ENCODE measurements around the gene DNAAF5. TPM values are rescaled to one million over a fixed set of nuclear protein-coding genes. Genes with fewer than 3 reads are reported as not detected.

Gene DNAAF5
- total RNA-seq, 2 donors from 2014 or later: 31.0 to 54.9 TPM

- Histone ChIP-seq H3K36me3 (no peaks in the 10 kb centered on the region), H3K4me3 (no peak overlapping the region), H3K27ac (no peak overlapping the region), H3K9me3 (no peaks in the 10 kb centered on the region), H3K9ac (ENCODE audit: low read depth in 2 of 2, low read length in 2 of 2) (peak overlapping the region in 1 of 2 donors; percentile 35), H3K4me1 (peaks cover 15% of the 10 kb centered on the region), H3K27me3 (no peaks in the 10 kb centered on the region)
- TF ChIP-seq, protein P1, sequence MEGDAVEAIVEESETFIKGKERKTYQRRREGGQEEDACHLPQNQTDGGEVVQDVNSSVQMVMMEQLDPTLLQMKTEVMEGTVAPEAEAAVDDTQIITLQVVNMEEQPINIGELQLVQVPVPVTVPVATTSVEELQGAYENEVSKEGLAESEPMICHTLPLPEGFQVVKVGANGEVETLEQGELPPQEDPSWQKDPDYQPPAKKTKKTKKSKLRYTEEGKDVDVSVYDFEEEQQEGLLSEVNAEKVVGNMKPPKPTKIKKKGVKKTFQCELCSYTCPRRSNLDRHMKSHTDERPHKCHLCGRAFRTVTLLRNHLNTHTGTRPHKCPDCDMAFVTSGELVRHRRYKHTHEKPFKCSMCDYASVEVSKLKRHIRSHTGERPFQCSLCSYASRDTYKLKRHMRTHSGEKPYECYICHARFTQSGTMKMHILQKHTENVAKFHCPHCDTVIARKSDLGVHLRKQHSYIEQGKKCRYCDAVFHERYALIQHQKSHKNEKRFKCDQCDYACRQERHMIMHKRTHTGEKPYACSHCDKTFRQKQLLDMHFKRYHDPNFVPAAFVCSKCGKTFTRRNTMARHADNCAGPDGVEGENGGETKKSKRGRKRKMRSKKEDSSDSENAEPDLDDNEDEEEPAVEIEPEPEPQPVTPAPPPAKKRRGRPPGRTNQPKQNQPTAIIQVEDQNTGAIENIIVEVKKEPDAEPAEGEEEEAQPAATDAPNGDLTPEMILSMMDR (IDR thresholded peaks at IDR 0.05): no peak
- intact Hi-C loops (cut with DNase I): no loop called here
- no peak for DNase-seq
Measured at GRCh38 chr7:826230-826917, 99.9 kb downstream of the DNAAF5 start.

DNA sequence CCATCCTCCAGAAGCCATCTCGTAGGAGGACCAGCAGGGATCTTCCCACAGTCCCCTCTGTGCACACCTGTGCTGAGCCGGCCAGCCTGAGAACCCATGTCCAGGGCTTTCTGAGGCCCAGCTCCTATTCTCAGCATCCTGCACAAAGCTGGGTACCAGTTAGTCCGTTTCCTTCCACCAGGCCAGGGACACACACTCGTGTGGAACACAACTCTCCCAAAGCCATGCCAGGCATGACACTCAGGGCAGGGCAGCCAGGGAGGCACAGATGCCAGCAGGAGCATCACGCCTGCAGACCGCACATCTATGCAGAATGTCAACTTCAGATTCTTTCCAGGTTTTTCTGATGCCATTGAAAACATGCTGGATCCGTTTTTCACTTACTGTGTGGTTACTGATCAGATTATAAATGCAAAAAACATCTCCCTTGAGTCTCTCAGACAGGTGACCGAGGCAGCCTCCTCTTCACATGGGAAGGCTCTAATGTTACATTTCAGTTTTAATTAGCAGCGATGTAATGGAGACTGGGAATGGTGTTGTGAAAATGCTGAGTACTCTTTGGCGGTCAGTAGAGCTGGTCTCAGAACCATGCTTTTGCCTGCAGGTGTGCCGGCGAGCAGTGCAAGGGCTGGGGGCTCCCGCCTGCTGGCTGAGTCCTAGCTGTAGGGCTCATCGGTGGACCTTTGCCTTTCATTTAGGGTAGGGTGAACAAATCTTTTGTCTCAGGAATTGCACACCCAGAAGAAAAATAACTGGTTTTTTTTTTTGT is 102.5 kb downstream of the DNAAF5 start:
- Histone ChIP-seq H3K27me3 (no peaks in the 10 kb centered on the region), H3K27ac (no peak overlapping the region), H3K36me3 (no peaks in the 10 kb centered on the region), H3K9ac (ENCODE audit: low read depth in 2 of 2, low read length in 2 of 2) (no peak overlapping the region), H3K4me3 (no peak overlapping the region), H3K4me1 (peaks cover 16% of the 10 kb centered on the region), H3K9me3 (no peaks in the 10 kb centered on the region)
- DNase-seq: no peak
- TF ChIP-seq, protein P1 (IDR thresholded peaks at IDR 0.05): no peak
- intact Hi-C loops (cut with DNase I): no loop called here

- Histone ChIP-seq H3K36me3 (no peaks in the 10 kb centered on the region), H3K9me3 (no peaks in the 10 kb centered on the region), H3K9ac (ENCODE audit: low read depth in 2 of 2, low read length in 2 of 2) (no peak overlapping the region), H3K4me1 (peaks cover 16% of the 10 kb centered on the region), H3K27ac (peak overlapping the region; percentile 64), H3K4me3 (no peak overlapping the region), H3K27me3 (no peaks in the 10 kb centered on the region)
- TF ChIP-seq, protein P1 (IDR thresholded peaks at IDR 0.05): no peak
- DNase-seq: no peak
- intact Hi-C loops (cut with DNase I): no loop called here
Measured at GRCh38 chr7:830069-830468, 103.6 kb downstream of the DNAAF5 start.

DNA sequence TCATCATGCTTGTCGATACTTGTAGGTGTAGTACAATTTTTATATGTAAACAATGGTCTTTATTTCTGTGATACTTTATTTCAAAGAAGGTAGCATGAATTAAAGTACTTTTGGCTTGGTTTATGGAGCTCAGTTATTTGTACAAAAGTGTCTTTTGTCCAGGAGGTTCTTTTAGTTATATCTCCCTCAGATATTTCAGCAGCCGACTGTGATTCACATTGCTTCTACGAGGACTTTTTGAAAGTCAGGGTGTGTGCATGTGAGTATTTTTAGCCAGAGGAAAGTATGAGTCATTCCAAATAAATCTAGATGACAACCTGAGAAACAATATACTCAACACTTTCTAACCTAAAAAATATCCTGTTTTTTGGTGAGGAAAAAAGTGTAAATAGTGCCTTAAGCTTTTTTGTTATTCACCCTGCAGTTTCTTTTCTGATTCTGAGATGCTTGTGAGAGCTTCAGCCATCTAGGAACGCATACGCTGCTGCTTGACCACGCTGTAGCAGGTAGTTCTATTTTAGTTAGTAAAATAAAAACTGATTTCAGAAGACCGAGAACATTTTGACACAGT is 105.2 kb downstream of the DNAAF5 start:
- H3K4me1 ChIP-seq: peaks cover 24% of the 10 kb centered on the region
- H3K4me3 ChIP-seq: no peak overlapping the region
- TF ChIP-seq, protein P1 (IDR thresholded peaks at IDR 0.05): no peak
- peak overlapping the region in 1 of 2 donors; percentile 23 for H3K9ac ChIP-seq (ENCODE audit: low read depth in 2 of 2, low read length in 2 of 2)
- no peak for DNase-seq
- intact Hi-C loops (cut with DNase I): no loop called here
- H3K36me3 ChIP-seq: no peaks in the 10 kb centered on the region
- no peaks in the 10 kb centered on the region for H3K9me3 ChIP-seq
- peak overlapping the region; percentile 64 for H3K27ac ChIP-seq
- H3K27me3 ChIP-seq: no peaks in the 10 kb centered on the region

- no peak within 1 kb of the TSS for H3K4me3 ChIP-seq
- no peak for DNase-seq
- no peaks in the 10 kb centered on the region for H3K9me3 ChIP-seq
- peaks cover 24% of the 10 kb centered on the region for H3K4me1 ChIP-seq
- H3K27ac ChIP-seq: peak within 1 kb of the TSS; percentile 64
- H3K9ac ChIP-seq (ENCODE audit: low read depth in 2 of 2, low read length in 2 of 2): peak within 1 kb of the TSS in 1 of 2 donors; percentile 23
- H3K27me3 ChIP-seq: no peaks in the 10 kb centered on the region
- TF ChIP-seq, protein P1 (IDR thresholded peaks at IDR 0.05): no peak
- intact Hi-C loops (cut with DNase I): no loop called here
- no peaks in the 10 kb centered on the region for H3K36me3 ChIP-seq
Measured at GRCh38 chr7:832167-832967, 105.9 kb downstream of the DNAAF5 start, which contains the start of gene SUN1. Gene SUN1 (plus strand): TSS chr7:832476. CDS start chr7:832525, 49 bp downstream.

Measured in colonic mucosa (tissue), 4 donors.